ENCODE results near the gene SPRED1.

SPRED1 gene

DNA sequence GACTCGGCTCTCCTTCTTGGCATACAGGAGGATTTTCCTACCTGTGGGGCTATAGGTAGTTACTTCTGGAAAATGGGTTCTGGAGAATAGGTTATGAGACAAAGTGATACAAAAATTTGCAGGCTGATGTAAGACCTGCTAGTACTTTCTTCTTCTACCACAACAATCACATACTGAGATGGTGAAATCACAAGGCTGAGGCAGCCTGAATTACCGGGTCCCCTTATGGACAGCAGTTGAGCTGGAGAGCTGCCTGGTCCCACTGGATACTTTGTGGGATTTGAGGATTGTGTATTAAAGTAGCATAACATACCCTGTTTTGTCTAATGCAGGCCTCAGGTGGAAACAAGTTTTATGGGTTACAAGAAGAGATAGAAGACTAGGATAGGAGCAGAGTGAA lies 114.8 kb downstream of the SPRED1 start:
- no peak for DNase-seq

DNA sequence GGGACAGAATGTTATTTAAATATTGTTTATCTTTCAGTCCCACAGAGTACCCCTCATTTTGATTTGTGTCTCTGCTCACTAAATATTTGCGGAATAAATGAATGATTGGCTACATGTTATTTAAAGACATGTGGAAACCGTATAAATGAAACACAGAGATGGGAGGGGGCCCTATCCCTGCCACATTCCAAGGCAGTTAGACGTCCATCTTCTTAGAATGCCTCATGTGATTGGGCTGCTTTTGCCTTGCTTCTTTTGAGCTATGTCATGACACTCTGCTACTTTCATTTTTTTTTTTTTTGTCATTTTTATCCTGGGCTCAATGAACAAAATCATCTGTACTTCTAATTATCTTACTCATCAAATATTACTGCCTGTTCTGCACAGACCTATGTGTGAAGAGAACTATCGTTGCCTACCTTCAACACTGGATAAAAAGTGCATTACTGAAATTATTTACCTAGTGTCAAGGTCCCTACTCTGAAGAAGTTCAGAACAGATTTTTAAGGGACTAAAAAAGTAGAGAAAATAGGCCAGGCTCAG lies 117.4 kb downstream of the SPRED1 start:
- no peak for DNase-seq

DNA sequence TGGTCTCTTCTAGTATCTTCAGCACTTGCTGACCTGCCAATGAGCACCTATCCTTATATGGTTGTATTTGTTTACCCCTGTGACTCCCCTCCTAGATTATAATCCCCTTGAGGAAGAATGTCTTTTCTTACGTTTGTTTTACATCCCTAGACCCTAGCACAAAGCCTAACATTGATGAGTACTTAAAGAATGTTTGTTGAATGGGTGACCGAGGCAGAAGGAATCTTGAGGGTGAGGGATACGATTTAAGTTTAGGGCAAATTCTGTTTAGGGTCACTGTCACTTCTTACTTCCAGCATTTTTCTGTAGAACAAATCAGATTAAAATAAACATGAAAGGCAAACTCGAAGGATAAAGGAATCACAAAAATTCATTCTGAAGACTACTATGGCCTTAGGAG lies 120.4 kb downstream of the SPRED1 start:
- no peak for DNase-seq

DNA sequence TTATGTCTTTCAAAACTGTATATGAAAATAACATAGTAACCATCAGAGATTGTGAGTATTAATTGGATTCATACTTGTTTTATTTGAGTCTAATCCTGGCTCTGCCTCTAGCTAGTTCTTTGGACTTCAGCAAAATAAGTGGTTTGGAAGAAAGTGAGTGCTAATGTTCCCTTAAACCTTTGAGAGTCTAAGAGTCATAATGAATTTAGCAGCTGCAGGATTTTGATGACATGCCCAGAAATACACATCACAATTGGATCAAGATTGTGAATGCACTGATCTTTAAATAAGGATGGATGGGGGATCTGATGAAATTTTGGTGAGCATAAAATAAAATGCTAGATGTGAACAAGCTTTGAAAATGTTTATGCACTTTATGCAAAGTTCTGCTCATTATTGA lies 121.4 kb downstream of the SPRED1 start:
- no peak for DNase-seq

DNA sequence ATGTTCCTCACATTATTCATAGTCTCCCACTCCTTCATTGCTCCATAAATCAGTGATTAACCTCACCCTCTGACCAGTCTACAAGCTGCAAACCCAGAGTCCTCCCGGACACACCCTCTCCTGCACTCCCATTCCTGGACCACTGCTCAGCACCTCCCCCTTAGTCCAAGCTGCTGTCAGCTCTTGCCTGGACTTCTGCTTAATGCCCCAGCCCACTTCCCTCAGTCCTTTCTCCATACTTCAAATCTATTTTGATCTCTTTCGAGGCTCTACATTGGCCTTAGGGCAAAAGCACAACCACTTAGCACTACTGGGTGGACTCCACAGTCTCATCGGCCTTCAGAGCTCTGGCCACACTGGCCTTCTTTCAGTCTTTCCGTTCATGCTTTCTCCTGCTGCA lies 121.9 kb downstream of the SPRED1 start:
- DNase-seq = no peak

DNA sequence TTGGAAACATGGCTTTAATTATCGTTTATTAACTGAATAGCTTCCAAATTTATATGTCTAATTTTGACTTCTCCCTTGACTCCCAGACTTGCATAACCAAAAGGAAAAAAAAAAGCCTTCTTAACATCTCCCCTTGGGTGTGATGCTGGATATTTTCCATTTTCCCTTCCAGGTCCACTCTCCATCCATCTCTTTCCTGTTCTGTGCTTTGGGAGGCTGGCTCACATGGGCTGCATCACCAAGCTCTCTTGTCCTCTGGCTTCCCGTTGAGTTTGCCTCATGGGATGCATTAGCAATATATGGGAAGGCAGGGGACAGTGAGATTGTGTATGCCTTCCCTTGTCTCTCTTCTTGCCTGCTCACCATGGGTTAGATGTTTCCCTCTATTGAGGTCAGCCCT lies 123.4 kb downstream of the SPRED1 start:
- DNase-seq = no peak

DNA sequence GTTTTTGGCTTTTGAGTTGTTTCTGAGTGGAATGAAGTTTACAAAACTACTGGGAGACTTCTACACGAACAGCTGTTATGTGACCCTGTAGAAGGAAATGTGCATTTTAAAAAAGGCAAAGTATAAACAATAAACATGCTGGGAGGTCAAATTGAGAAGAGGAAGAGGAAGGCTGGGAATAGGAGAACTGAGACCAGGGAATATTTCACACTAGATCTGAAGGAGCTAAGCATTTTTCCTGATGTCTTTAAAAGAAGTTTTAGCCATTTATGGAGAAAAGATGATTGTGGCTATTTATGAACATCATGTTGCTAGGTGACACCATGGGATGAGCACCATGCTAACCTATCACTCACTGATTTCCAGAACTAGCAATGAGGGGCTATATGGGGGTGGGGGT lies 125.0 kb downstream of the SPRED1 start:
- DNase-seq = no peak

DNA sequence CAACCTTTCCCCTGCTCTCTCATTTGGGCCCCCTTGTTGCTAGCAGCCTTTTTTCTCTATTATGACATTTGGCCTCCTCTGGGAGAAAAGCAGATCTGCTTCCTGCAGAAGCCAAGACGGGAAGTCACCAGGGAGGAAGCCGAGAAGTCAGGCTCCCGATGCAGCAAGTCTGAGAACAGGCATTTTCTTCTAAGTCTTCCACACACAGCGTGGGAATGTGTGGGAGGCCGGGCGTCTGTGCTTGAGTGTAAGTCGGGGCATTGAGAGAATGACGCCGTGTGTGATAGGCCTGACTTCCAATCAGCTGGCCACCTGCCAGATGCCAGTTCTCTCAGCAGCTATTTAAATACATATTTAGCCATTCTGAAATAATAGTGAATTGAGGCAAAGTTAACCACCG lies 125.5 kb downstream of the SPRED1 start:
- DNase-seq = no peak

DNA sequence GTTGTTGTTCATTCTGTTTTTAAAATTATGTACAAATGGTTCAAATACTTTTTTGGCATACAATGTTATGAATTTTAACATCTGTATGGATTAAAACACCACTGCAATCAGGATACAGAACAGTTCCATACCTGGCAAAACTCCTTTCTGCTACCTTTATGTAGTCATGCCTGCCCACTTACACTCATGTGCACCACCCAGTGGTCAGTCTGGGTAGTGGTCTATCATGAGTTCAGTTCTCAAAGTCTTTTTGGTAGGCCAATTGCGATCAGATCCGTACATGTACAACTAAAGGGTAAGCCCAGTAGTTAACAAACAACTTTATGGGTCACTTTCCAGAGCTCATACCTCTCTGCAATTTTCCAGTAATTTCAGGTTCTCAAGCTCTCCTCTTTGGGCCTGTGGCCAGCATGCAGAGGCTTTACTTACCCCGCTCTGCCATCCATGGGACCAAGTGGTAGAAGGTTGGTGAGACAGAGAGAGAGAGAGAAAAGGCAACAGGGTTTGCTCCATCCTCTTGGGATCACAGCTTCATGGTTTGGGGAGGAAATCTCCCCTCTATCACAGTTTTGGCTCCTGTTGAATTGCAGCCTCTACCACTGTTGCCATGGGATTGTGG lies 137.4 kb downstream of the SPRED1 start:
- DNase-seq = peak; percentile 62

DNA sequence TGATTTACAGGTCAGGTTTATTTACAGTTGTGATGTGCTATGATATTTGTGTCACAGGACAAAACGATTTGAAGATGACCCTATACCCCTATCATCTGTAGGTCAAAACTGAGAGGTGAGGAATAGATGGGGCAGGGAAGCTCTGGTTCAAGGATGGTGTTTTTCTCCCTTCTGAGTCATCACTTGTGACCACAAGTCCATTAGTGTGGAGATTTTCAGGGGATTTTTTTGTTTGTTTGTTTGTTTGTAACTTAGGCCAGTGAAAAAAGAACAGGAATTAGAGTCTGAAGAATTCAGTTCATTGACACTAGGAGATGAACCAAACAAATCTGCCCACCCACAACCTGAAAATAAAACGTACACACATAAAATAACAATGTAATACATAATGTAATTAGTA lies 138.6 kb downstream of the SPRED1 start:
- DNase-seq = no peak

DNA sequence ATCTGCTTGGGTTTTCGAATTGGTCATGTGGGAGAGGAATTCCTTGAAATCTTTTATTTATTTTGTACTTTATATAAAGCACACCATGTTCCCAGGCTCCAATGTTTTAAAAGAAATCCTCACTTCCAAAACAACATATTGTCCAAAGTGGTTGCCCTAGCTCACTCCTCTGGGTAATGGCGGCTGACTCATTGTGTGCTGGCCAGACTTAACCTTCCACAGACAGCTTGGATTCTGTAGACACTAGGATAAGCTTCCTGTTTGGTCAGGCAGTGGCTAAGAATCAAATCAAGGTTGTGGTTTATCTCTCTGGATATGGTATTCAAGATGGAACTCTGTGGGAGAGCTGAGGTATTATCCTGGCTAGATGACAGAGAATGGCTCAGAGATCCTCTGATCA lies 145.5 kb downstream of the SPRED1 start:
- DNase-seq = no peak

DNA sequence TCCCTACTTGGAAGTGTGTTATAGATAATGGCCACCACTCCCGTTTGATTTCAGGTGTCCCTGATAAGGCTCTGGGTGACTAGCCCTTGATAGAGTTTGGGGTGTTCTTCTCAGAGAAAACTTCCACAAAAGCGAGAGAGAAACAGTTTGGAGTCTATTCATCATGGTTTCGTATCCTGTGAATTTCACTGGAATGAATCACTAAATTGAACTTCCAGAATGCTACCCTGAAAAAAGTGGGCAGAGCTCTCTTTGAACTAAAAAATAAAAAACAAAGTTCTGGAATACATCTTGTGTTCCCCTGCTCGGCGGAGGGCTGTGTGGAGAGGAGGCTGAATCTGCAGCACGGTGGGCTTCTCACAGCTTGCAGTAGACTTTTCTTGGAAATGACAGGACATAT lies 148.5 kb downstream of the SPRED1 start:
- no peak for DNase-seq

DNA sequence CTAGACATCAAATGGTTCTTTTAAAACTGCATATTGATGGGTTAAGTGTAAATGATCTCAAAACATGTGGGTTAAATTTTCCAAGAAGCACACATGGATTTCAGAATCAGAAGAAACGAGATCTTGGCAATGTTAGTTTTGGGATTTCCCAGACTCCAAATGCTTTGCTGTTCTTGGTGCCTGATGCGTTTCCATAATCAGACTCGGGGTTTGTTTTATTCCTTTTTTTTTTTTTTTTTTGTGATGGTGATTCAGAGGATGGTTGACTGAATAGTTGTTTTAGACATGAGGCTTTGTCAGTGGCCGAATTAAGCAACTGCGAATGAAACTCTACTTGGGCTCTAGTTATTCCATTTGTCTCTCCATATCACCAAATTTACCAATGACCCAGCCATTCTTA lies 149.1 kb downstream of the SPRED1 start:
- no peak for DNase-seq

DNA sequence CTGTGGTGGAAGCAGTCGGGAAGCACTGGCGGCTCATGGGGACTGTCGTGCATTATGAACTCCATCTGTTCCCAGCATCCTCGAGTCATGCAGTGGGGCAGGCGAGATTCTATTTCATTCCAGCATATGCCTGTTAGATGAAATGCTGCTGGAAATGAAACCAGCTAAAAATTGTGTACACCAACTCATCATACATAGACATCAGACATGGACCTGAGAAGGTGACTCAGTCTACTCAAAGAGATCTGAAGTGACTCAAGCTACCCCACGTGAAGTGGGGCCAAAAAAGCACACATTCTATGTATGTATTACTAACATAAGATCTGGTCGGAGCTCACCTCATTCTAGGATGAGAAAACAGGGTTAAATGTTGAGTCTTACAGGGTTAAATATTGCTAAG lies 153.8 kb downstream of the SPRED1 start:
- no peak for DNase-seq
